ENCODE results near the gene CDH23.

Gene CDH23

DNA sequence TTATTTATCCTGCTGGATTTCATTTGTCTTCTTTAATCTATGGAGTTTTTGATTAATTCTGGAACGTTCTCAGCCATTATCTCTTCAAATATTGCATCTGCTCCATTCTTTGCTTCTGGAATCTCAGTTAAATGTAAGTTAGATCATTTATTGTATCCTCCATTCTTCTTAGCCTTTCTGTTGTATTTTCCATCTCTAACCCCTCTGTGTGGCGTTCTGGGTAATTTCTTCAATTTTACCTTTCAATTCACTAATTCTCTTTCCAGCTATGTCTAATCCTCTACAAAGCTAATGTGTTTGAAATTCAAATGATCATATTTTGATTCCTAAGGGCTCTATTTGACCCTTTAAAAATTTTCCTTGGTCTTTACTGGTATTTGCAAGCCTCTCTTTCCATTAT lies 92.4 kb downstream of the CDH23 start:
- H3K79me2 ChIP-seq (ENCODE audit: control insufficient read depth, low read length) = no peaks in the 10 kb centered on the region
- H3F3A ChIP-seq (ENCODE audit: control insufficient read depth, insufficient read depth) = no peaks in the 10 kb centered on the region
- H3K9me3 ChIP-seq (ENCODE audit: control insufficient read depth, insufficient read depth, low read length) = no peaks in the 10 kb centered on the region
- peaks cover 2% of the 10 kb centered on the region; the same call in 1 of the 2 replicates for H3K27me3 ChIP-seq (ENCODE audit: control insufficient read depth, low read length)
- H3K4me3 ChIP-seq (ENCODE audit: low read length) = no peak overlapping the region
- H3K4me1 ChIP-seq (ENCODE audit: control insufficient read depth, low read length) = no peaks in the 10 kb centered on the region
- no peaks in the 10 kb centered on the region for H3K9me2 ChIP-seq (replicated peaks; ENCODE audit: control insufficient read depth, low read length)
- no peak overlapping the region for H3K4me2 ChIP-seq (ENCODE audit: low read length)
- H3K27ac ChIP-seq (ENCODE audit: low read depth, low read length) = no peak overlapping the region
- TF ChIP-seq, protein P1, sequence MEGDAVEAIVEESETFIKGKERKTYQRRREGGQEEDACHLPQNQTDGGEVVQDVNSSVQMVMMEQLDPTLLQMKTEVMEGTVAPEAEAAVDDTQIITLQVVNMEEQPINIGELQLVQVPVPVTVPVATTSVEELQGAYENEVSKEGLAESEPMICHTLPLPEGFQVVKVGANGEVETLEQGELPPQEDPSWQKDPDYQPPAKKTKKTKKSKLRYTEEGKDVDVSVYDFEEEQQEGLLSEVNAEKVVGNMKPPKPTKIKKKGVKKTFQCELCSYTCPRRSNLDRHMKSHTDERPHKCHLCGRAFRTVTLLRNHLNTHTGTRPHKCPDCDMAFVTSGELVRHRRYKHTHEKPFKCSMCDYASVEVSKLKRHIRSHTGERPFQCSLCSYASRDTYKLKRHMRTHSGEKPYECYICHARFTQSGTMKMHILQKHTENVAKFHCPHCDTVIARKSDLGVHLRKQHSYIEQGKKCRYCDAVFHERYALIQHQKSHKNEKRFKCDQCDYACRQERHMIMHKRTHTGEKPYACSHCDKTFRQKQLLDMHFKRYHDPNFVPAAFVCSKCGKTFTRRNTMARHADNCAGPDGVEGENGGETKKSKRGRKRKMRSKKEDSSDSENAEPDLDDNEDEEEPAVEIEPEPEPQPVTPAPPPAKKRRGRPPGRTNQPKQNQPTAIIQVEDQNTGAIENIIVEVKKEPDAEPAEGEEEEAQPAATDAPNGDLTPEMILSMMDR (IDR thresholded peaks at IDR 0.05; ENCODE audit: low read depth, low read length, poor library complexity, severe bottlenecking) = no peak
- no peak for TF ChIP-seq EZH2phosphoT487 (IDR thresholded peaks at IDR 0.05; ENCODE audit: borderline replicate concordance, low read length)
- H4K20me1 ChIP-seq (ENCODE audit: control insufficient read depth, insufficient read depth, low read depth, low read length) = no peaks in the 10 kb centered on the region
- H3K36me3 ChIP-seq (ENCODE audit: control insufficient read depth, low read length) = no peaks in the 10 kb centered on the region

DNA sequence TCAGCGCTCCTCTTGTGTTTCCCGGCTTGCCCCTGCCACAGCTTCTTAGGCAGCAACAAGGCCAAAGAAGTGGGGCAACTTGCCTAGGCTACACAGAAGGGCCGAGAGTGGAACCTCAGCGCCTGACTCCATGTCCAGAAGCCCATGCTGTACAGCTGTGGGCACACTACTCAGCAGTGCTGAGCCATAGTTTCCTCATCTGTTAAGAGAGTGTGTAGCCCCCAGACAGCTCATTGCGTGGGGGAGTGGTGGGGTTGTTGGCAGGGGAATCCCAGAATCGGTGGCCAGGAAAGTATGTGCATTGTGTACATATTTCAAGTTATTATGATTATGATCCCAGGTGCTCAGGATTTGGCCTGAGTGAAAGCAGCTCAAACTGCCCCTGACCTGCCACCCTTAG lies 96.2 kb downstream of the CDH23 start:
- Histone ChIP-seq H3K36me3 (ENCODE audit: control insufficient read depth, low read length) (no peaks in the 10 kb centered on the region), H3K9me3 (ENCODE audit: control insufficient read depth, insufficient read depth, low read length) (no peaks in the 10 kb centered on the region), H3F3A (ENCODE audit: control insufficient read depth, insufficient read depth) (no peaks in the 10 kb centered on the region), H3K79me2 (ENCODE audit: control insufficient read depth, low read length) (no peaks in the 10 kb centered on the region), H3K9me2 (replicated peaks; ENCODE audit: control insufficient read depth, low read length) (no peaks in the 10 kb centered on the region), H3K4me2 (ENCODE audit: low read length) (no peak overlapping the region), H3K4me1 (ENCODE audit: control insufficient read depth, low read length) (peaks cover 5% of the 10 kb centered on the region), H3K27me3 (ENCODE audit: control insufficient read depth, low read length) (peaks cover 9% of the 10 kb centered on the region; the same call in 1 of the 2 replicates), H3K4me3 (ENCODE audit: low read length) (no peak overlapping the region), H3K27ac (ENCODE audit: low read depth, low read length) (no peak overlapping the region), H4K20me1 (ENCODE audit: control insufficient read depth, insufficient read depth, low read depth, low read length) (no peaks in the 10 kb centered on the region)
- TF ChIP-seq EZH2phosphoT487 (IDR thresholded peaks at IDR 0.05; ENCODE audit: borderline replicate concordance, low read length) = no peak
- TF ChIP-seq, protein P1 (IDR thresholded peaks at IDR 0.05; ENCODE audit: low read depth, low read length, poor library complexity, severe bottlenecking) = no peak

DNA sequence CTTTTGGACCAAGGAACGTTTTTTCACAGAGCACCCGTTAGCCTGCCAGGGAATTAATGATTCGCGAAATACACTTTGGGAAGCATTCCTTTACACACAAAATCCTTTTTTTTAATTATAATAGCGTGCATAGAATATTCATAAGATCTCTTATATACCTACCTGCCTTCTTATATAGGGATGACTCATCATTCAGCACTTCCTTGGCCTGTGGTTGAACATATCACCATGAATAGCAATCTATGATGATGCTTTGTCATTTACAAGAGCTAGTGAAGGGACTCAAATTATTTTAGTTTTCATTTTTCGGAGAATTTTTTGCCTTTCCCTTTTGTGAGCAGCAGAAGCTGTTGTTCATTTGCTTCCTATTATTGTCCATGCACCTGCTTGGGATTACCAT lies 97.0 kb downstream of the CDH23 start:
- H3K9me3 ChIP-seq (ENCODE audit: control insufficient read depth, insufficient read depth, low read length) = no peaks in the 10 kb centered on the region
- no peaks in the 10 kb centered on the region for H3K36me3 ChIP-seq (ENCODE audit: control insufficient read depth, low read length)
- no peaks in the 10 kb centered on the region for H3K9me2 ChIP-seq (replicated peaks; ENCODE audit: control insufficient read depth, low read length)
- no peaks in the 10 kb centered on the region for H3K79me2 ChIP-seq (ENCODE audit: control insufficient read depth, low read length)
- H3K4me1 ChIP-seq (ENCODE audit: control insufficient read depth, low read length) = peaks cover 5% of the 10 kb centered on the region
- no peak for TF ChIP-seq EZH2phosphoT487 (IDR thresholded peaks at IDR 0.05; ENCODE audit: borderline replicate concordance, low read length)
- TF ChIP-seq, protein P1 (IDR thresholded peaks at IDR 0.05; ENCODE audit: low read depth, low read length, poor library complexity, severe bottlenecking) = no peak
- peaks cover 9% of the 10 kb centered on the region; the same call in 1 of the 2 replicates for H3K27me3 ChIP-seq (ENCODE audit: control insufficient read depth, low read length)
- H3K4me2 ChIP-seq (ENCODE audit: low read length) = no peak overlapping the region
- no peaks in the 10 kb centered on the region for H3F3A ChIP-seq (ENCODE audit: control insufficient read depth, insufficient read depth)
- no peak overlapping the region for H3K27ac ChIP-seq (ENCODE audit: low read depth, low read length)
- no peak overlapping the region for H3K4me3 ChIP-seq (ENCODE audit: low read length)
- H4K20me1 ChIP-seq (ENCODE audit: control insufficient read depth, insufficient read depth, low read depth, low read length) = no peaks in the 10 kb centered on the region
